Activated CD4-positive, CD25-positive, alpha-beta regulatory T cell treated with anti-CD3 and anti-CD28 coated beads, Interleukin-2, amount 50 U/mL, for 72 hours (primary cell): ENCODE results near the gene ZBTB44.
"Not testable (repeated sequence)": the region's sequence is repeated elsewhere in the genome, so short reads cannot be mapped to it uniquely, and the experiment has no call there.

Experiments used
- DNase-seq: peaks from one replicate; pipeline ENCODE4 v3.0.0; 2021

The ZBTB44 gene

GRCh38 chr11:130246270-130246669 is 68.4 kb downstream of the ZBTB44 start:
- no peak for DNase-seq

- not testable (repeated sequence) for DNase-seq
Measured at GRCh38 chr11:130245375-130245774, 69.3 kb downstream of the ZBTB44 start.

DNA sequence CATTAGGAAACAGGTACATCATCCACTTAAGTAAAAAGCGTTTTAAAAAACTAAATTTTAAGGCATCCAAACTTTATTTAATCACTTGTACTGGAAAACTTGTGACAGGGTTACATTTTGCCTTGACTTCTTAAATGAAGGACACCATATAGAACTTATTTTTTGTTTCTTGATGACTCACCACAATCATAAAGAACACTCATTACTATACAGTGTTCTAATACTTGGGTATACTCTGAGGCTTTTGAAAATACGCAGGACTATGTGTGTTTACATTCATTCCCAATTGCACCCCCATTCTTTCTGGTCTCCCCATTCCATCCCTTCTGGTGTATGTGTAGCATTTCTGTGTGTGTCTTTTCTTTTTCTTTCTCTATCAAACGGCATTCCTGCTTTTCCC is 69.9 kb downstream of the ZBTB44 start:
- no peak for DNase-seq

DNA sequence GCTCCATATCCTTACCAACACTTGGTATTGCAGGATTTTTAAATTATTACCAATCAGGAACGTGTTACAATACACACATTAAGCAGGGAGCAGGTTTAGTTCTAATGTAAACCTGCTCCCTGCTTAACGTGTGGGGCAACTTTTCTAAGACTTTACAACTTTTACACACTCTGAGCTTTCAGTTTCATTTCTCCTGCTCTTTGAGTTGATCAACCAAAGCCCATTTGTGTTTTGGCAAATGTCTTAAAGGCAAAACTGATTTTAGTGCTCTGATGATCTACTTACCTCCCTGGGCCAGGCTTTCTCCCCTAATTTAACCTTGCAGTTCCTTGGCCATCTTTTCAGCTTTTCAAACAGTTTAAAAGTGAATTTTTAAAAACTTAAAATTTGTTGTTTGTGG is 70.9 kb downstream of the ZBTB44 start:
- no peak for DNase-seq

GRCh38 chr11:130241713-130242112 is 73.0 kb downstream of the ZBTB44 start:
- DNase-seq = no peak

- no peak for DNase-seq
Measured at GRCh38 chr11:130237282-130238006, 77.3 kb downstream of the ZBTB44 start.

DNA sequence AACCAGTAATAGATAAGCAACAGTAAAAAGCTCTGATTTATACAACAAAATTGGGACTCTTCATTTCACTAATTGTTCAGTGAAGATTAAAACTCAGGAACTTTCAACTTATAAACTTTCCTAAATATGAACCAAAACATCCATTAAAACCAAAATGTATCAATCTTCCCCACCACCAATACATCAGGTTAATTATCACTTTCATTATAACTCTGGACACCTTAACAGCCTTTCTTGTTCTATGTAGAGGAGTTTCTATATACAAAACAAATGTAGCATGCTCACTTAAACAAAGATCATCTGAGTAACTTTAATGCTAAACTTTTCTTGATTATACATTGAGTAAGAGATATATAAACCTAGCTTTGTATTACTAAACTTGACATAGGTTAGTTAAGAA is 80.4 kb downstream of the ZBTB44 start:
- no peak for DNase-seq

DNA sequence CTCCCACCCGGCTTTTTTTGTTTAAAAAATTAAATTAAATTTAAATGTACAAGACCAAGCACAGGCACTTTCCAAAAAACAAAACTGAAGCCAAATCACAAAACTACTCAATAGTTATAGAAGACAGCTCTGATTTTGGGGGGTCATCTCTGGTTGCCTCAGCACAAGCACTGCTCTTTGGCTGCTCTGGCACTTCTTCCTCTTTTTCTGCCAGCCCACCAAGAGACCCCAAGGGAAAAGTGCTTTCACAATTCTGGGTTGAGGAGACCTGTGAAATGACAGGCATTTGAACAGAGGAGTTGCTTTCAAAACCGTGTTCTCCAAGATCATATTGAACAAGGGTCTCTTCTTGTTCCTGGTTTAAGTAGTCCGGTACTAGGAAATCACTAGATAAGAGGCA is 80.8 kb downstream of the ZBTB44 start:
- not testable (repeated sequence) for DNase-seq

DNA sequence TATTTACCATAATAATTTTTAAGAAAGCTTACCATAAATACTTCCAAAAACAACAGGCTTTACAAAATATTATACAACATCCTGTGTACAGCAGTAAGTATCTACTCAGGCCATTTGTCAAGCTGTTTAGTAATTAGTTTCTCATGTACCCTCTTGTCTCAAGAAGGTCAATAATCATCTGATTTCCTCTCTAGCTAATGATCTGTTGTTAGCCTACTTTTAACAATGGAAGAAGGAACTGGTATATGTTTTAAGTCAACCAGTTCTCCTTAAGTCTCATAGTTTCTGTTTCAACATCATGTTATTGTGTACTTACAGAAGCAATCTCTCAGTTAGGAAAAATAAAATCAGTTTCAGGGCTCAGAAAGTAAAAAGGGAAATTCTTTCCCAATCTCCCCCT is 81.2 kb downstream of the ZBTB44 start:
- not testable (repeated sequence) for DNase-seq

DNA sequence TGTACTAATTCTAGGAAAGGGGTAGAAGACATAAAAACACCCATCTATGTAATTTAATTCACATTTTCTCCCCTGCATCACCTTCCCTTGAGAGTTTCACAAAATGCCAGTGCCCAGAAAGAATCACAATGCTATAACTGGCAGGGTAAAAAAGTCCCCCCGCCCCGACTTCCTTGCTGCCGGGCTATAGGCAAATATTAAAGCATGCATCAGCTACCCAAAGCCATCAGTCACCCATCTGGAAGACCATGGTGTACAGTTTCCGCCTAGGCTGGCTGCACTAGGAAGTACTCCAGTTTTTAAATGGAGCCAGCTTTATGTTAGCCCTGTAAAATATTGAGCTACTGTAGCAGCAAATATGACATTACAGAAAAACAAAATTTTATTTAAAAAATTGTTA is 87.3 kb downstream of the ZBTB44 start:
- DNase-seq = no peak

DNA sequence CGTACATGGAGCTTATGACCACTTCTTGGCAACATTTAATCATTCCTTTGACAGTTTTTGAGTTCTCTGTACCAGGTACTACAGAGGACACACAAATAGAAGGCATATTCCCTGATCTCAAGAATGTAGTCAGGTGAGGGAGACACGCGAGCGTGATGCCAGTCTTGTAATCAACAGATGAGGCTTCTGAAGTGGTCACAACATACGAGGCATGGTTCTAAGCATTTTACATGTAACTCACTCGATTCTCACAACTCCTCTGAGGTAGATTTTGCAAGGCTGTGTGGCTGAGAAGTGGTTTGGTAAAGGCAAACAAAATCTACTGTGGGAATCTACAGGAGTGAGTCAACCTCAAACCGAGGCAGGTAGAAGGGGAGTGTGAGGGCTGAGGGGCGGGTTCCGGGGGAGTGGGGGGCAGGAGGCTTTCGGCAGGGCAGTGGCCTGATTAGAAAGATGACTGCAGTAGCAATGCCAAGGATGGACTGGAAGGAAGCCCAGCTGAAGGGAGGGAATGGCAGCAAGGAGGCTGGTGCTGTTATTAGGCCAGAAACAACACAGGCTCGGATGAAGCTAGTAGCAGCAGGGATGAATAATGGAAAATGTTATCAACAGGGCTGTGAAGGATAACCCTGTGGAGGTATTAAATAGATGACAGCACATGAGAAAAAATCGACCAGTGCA is 91.3 kb downstream of the ZBTB44 start:
- DNase-seq = no peak

GRCh38 chr11:130220311-130221035 is 94.2 kb downstream of the ZBTB44 start:
- no peak for DNase-seq

DNA sequence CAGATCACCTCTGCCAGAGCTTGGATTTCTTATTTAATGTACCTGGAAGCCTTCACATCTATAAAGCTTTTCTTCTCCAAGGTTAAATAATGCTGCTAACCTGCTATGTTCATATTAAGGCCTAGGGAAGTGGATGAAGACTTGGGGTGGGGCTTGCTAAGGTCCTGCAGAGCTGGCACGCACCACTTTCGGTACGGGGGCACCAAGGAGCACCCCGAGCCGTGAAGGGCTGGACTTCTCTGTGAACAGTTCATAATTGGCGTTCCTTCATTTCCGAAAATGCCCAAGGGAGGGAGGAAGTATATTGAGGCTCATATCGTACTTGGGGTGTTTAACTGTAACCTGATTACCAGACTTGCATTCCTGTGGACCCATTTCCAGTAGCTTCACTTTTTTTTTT is 95.6 kb downstream of the ZBTB44 start:
- no peak for DNase-seq

DNA sequence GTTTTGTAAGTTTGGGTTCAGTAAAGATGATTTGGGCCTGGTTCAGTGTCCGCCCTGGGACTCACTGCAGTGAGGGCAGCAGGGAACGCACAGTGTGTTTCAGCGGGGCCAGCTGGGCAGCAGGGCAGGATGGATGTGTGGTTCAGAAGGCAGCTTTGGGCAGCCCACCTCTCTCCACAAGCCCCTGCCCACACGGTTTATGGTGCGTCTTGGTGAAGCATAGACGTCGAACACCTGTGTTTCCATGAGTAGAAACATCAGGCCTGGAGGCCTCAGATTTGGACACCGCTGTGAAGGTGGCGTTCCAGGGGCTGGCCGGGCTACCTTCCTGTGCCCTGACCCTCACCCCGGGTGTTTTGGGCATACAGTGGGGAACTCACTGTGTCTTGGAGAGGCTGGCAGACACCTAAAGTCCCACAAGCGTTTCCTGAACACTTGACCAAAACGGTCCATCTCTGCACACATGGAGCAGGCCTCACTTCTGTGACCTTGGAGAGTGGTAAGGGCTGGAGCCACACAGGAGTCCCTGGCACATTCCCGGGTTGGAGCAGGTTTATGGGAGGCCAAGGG is 96.1 kb downstream of the ZBTB44 start:
- DNase-seq = no peak

DNA sequence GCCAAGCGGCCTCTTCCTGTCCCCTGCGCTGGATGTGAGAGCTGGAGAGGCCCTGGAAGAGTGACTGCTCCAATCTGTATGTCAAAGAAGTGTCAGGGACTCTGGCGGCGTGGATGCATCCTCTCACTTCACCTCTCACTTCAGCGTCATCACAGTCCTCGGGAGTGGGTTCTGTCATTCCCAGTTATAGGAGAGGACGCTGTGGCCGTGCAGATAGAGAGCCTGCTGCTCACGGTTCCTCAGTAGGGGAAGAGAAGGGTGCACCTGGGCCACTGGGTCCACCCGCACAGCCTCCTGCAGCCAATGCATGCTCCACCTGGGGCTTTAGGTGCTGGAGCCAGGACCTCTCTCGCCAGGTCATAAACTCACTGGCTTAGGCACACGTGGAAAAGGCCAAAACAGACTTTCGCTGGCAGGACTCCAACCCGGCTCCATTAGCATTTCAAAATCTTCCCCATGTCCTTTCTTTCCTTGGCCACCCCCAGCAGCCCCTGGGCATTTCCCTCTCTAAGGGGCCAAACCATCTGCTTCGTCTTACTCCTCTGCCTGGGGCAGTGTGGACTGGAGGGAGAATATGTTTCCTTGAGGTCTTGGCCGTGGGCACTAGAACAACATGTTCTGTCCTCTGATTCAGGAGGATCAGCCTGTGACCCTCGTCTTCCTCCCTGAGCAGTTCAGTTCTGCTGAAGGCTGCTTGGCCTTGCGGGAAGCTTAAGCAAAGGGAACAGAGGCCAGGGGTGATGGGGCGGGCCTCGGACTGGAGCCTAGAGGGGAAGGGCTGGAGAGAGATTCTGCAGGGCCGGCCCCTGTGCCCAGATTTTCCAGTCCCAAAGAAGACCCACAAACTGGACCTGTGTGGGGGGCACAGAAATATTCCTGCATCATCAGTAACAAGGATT is 97.3 kb downstream of the ZBTB44 start:
- DNase-seq = no peak

DNA sequence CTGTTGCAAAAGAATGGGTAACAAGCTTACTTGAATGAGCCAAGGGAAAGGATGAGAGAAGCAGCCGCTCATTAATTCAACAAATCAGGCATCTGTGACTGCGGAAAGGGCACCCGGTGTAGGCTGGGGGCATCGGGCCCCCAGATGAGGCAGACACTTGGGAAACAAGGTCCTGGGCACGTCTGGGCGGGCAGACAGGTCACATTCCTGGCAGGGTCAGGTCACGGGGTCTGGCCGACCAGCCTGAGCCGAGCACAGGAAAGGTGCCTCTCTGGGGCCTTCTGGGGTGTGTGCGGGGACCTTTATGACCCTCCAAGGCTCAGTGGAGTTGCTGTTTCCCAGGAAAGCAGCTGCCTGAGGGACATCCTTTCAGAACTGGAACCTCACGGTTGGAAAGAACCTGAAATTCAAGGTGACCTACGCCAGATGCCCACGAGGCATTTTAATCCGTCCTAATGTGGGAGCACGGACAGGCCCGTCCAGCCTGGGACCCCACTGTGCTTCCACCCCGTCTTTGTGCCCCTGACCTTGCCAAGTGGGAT is 98.1 kb downstream of the ZBTB44 start:
- no peak for DNase-seq

- no peak for DNase-seq
Measured at GRCh38 chr11:130216221-130216550, 98.5 kb downstream of the ZBTB44 start.

- DNase-seq = no peak
Measured at GRCh38 chr11:130215531-130216220, 99.0 kb downstream of the ZBTB44 start.

GRCh38 chr11:130214861-130215530 is 99.7 kb downstream of the ZBTB44 start:
- no peak for DNase-seq

- no peak for DNase-seq
Measured at GRCh38 chr11:130213979-130214281, 100.8 kb downstream of the ZBTB44 start.
